Erythroblast (primary cell): ENCODE results near the gene PLCH1.

Experiments
- GATA1 ChIP-seq: IDR thresholded peaks from 2 replicates; pipeline ENCODE4 v1.6.1; 2011; ENCODE audit warnings: low read depth, mild to moderate bottlenecking, control low read depth, low read length, moderate library complexity
- POLR2A ChIP-seq: IDR thresholded peaks from 2 replicates; pipeline ENCODE4 v1.6.1; 2011; ENCODE audit warnings: mild to moderate bottlenecking, low read length

DNA sequence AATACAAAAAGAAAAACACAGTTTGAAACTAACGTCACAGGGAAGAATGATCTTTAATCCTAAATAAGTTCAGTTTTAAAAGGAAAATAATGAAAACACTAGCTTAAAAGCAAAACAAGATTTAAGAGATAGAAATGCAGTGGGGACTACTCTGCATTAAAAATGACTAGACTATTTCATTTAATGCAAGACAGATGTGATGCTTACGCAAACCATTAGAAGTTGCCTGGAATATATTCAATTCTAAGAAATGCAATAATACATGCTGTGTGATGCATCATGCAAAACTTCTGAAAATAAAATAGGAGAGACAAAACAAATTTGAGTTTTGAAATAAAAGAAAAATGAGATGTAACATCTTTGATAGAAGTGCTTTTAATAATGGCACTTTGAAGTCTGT is 353.8 kb downstream of the PLCH1 start:
- no peak for TF ChIP-seq POLR2A
- no peak for TF ChIP-seq GATA1
